Measurements from ENCODE around the gene TMEM178B. TPM values are rescaled to one million over a fixed set of nuclear protein-coding genes. Genes with fewer than 3 reads are reported as not detected.

TMEM178B gene
- total RNA-seq, 1 donor from 2014 or later: 49.8 TPM

- Mint-ChIP-seq H3K27me3 (ENCODE audit: unreplicated experiment) (no peaks in the 10 kb centered on the region), H3K27ac (ENCODE audit: unreplicated experiment) (no peak overlapping the region), H3K4me3 (ENCODE audit: unreplicated experiment) (no peak overlapping the region), H3K4me1 (ENCODE audit: low read depth, unreplicated experiment) (no peaks in the 10 kb centered on the region), H3K36me3 (ENCODE audit: unreplicated experiment) (no peaks in the 10 kb centered on the region), H3K9me3 (ENCODE audit: unreplicated experiment) (peaks cover 2% of the 10 kb centered on the region)
- no peak for DNase-seq
- TF ChIP-seq CTCF (IDR thresholded peaks at IDR 0.05; ENCODE audit: partially characterized antibody, unreplicated experiment): no peak
Observed at GRCh38 chr7:141039376-141039775, 34.5 kb upstream of the TMEM178B start.

- H3K4me3 Mint-ChIP-seq (ENCODE audit: unreplicated experiment): no peak overlapping the region
- no peak for DNase-seq
- H3K27ac Mint-ChIP-seq (ENCODE audit: unreplicated experiment): no peak overlapping the region
- H3K9me3 Mint-ChIP-seq (ENCODE audit: unreplicated experiment): peaks cover 3% of the 10 kb centered on the region
- H3K36me3 Mint-ChIP-seq (ENCODE audit: unreplicated experiment): peaks cover 6% of the 10 kb centered on the region
- no peak for TF ChIP-seq CTCF (IDR thresholded peaks at IDR 0.05; ENCODE audit: partially characterized antibody, unreplicated experiment)
- no peaks in the 10 kb centered on the region for H3K4me1 Mint-ChIP-seq (ENCODE audit: low read depth, unreplicated experiment)
- peaks cover 3% of the 10 kb centered on the region for H3K27me3 Mint-ChIP-seq (ENCODE audit: unreplicated experiment)
Observed at GRCh38 chr7:141042222-141043193, 31.4 kb upstream of the TMEM178B start.

GRCh38 chr7:141043616-141044015 is 30.2 kb upstream of the TMEM178B start:
- no peak overlapping the region for H3K27ac Mint-ChIP-seq (ENCODE audit: unreplicated experiment)
- no peak overlapping the region for H3K4me3 Mint-ChIP-seq (ENCODE audit: unreplicated experiment)

GRCh38 chr7:141045126-141045841 is 28.6 kb upstream of the TMEM178B start:
- no peak for TF ChIP-seq CTCF (IDR thresholded peaks at IDR 0.05; ENCODE audit: partially characterized antibody, unreplicated experiment)
- Mint-ChIP-seq H3K27ac (ENCODE audit: unreplicated experiment) (no peak overlapping the region), H3K27me3 (ENCODE audit: unreplicated experiment) (peaks cover 3% of the 10 kb centered on the region), H3K4me3 (ENCODE audit: unreplicated experiment) (no peak overlapping the region), H3K4me1 (ENCODE audit: low read depth, unreplicated experiment) (no peaks in the 10 kb centered on the region), H3K9me3 (ENCODE audit: unreplicated experiment) (peaks cover 2% of the 10 kb centered on the region), H3K36me3 (ENCODE audit: unreplicated experiment) (peaks cover 6% of the 10 kb centered on the region)
- DNase-seq: no peak

More at GRCh38 chr7:141043616-141044015, 30.2 kb upstream of the TMEM178B start:
- no peak for DNase-seq
- Mint-ChIP-seq H3K27me3 (ENCODE audit: unreplicated experiment) (peaks cover 3% of the 10 kb centered on the region), H3K4me1 (ENCODE audit: low read depth, unreplicated experiment) (no peaks in the 10 kb centered on the region), H3K9me3 (ENCODE audit: unreplicated experiment) (peaks cover 3% of the 10 kb centered on the region), H3K36me3 (ENCODE audit: unreplicated experiment) (peaks cover 6% of the 10 kb centered on the region)
- no peak for TF ChIP-seq CTCF (IDR thresholded peaks at IDR 0.05; ENCODE audit: partially characterized antibody, unreplicated experiment)

Data from glutamatergic neuron (in vitro differentiated cells).